NOMO-1 (cell line): ENCODE results near the gene PPP3R1.

ENCODE experiments used
- DNase-seq, 2 experiments: peaks; one replicate each; lab custom pipeline; 2025; ENCODE audit not compliant: unreplicated experiment in 2 of 2; lab: John Stamatoyannopoulos, UW

PPP3R1 gene

GRCh38 chr2:68157002-68157401, 95.3 kb downstream of the PPP3R1 start:
- DNase-seq = peak in 1 of 2 experiments; percentile 51

GRCh38 chr2:68156419-68156818, 95.9 kb downstream of the PPP3R1 start:
- DNase-seq = no peak

GRCh38 chr2:68155618-68156017, 96.7 kb downstream of the PPP3R1 start:
- no peak for DNase-seq

- DNase-seq = no peak
Measured at GRCh38 chr2:68152681-68153347, 99.5 kb downstream of the PPP3R1 start.

GRCh38 chr2:68151037-68151436, 101.3 kb downstream of the PPP3R1 start:
- DNase-seq = no peak

- DNase-seq = no peak
Measured at GRCh38 chr2:68141875-68142274, 110.5 kb downstream of the PPP3R1 start.

GRCh38 chr2:68135448-68136320, 116.6 kb downstream of the PPP3R1 start:
- DNase-seq = no peak

- no peak for DNase-seq
Measured at GRCh38 chr2:68134554-68134953, 117.8 kb downstream of the PPP3R1 start.

- DNase-seq = no peak
Measured at GRCh38 chr2:68134120-68134519, 118.2 kb downstream of the PPP3R1 start.
